ENCODE measurements around the gene UBXN6.

Gene UBXN6, protein sequence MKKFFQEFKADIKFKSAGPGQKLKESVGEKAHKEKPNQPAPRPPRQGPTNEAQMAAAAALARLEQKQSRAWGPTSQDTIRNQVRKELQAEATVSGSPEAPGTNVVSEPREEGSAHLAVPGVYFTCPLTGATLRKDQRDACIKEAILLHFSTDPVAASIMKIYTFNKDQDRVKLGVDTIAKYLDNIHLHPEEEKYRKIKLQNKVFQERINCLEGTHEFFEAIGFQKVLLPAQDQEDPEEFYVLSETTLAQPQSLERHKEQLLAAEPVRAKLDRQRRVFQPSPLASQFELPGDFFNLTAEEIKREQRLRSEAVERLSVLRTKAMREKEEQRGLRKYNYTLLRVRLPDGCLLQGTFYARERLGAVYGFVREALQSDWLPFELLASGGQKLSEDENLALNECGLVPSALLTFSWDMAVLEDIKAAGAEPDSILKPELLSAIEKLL

GRCh38 chr19:4457654-4458395, at the start of gene UBXN6:
Gene UBXN6, minus strand, starts transcription at chr19:4457794. Its CDS starts 97 bp downstream, at chr19:4457697.
- DNase-seq: peak; percentile 98

DNA sequence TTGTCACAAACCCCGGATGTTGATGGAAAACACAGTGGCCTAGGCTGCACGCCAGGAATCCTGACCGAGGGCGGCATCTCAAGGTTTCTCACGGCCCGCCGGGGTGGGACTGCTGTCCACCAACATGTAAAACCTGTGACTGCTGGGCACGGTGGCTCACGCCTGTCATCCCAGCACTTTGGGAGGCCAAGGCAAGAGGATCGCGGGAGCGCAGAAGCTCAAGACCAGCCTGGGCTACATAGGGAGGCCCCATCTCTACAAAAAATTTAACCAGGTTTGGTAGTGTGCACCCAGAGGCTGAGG, 49.5 kb upstream of the UBXN6 start:
- DNase-seq: no peak

DNA sequence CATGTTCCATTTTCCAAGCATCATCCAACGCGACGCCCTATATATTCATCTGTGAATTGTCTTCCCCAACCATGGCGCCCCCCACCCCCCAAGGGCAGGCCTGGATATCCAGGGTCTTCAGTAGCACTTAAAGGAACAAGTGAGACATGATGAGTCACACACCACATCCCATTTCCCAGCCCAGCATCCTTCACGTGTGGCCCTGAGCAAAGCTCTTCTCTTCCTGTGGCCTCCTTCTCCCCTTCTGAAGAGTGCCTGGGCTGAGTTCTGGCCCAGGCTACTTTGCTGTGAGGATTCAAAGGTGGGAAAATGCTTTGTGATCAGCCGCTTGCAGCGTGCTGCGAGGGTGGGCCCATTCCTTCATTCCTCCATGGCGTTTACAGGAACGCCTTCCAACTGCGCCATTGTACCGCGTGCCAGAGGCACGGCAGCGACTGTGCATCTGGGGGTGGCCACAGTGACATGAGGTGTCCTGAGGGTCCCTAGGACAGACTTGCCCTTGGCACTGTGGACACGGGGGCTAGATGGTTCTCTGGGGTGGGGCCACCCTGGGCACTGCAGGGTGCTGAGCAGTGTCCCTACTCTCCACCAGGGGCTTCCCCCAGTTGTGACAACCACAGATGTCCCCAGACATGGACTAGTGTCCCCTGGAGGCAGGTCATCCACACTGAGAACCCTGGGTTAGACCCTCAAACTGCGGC, 49.0 kb upstream of the UBXN6 start:
- DNase-seq: peak; percentile 76

DNA sequence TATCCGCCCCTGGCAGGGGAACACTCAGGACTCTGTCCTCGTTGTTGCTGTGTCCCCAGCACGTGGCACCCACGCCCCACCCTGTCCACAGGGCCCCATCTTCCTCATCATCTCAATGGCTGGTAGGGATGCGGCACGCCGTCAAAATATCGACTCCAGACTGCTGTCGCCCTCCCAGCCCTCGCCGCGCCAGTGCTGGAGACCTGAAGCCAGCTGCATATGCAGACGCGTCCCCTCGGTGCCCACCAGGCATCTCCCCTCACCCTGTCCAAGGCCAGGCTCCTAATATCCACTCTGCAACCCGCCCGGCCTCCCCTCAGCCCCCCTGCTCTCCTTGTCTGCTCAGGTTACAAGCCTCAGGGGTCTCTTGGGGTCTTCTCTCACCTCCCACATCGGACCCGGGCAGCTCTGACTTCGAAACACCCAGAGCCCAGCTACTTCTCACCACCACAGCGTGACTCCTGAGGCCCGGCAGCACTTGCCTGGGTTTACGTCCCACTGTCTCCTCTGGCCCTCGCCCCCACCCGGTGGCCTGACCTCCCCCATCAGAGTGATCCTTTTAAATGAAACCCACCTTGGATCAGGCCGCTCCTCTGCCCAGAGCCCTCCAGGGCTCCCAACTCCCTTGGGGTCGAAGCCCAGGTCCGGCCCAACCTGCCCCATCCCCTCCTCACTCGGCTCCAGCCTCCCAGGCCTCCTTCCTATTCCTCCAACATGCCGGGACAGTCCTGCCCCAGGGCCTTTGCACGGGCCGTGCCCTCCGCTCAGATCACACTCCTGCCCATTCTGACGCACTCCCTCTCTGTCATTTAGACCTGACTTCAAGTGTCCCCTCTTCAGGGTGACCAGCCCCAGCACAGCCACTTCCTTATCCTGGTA, 48.2 kb upstream of the UBXN6 start:
- DNase-seq: no peak

GRCh38 chr19:4504891-4505569, 47.4 kb upstream of the UBXN6 start:
- DNase-seq: no peak

DNA sequence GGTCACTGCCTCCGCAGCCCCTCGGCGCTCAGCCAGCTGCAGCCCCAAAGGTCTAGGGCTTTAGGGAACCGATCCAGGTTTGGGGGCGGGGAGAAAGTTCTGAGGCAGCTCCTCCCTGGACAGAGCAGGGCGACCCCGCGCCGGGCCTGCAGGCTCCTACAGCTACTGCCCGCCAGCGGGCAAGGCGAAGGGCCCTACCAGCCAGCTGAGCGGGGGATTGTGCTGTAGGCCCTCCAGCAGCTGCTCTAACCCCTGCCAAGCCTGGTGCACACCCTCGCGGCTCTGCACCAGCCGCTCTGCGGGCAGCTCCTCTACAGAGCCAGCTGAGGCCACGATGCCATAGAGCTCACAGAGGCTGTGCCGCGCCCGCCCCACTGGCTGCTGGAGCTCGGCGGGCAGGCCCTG, 46.7 kb upstream of the UBXN6 start:
- DNase-seq: no peak

DNA sequence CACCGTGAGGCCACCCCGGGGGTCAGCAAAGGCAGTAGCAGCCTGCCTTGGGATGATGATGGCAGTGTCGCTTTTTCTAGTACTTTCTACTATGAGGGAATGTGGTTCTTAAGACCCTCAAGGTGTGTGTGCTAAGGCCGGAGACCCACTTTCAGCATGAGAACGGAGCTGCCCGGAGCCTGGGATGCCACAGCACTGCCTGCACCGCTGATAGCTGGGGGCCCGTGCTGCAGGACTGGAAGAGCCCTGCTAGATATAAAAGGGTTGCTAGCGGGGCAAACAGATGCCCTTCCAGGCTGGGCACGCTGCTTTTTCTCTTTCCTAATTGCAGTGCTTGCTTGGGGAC, 46.2 kb upstream of the UBXN6 start:
- DNase-seq: no peak

DNA sequence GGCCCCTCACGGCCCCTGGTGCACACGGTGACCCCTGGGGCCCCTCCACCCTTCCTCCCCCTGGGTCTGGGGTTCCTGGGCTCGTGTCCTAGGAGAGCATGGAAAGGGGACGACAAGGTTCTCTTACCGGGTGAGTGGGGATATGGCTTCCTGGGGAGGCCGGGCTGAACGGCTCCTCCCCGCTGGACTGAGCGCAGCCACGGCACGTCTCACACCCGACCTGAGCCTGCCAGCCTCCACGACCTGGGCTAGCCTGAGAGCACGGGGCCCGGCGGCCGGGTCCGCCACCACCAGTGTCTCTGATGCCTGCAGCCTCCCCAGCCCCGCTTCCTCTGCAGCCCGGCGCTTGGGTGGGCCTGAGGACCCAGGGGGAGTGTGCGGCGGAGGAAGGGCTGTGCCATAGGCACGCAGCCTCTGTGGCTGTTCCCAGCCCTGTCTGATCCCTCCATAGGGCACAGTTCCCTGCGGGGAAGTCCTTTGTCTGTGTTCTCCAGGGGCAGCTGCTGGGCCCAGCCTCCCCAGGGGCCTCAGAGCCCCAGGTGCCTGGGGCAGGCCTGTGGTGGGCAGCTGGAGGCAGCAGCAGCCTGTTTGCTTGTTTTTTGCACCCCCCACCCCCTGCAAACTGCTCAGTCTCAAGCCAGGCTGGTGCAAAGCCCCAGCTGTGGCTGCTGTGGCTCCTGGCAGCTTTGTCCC, 45.7 kb upstream of the UBXN6 start:
- DNase-seq: no peak

DNA sequence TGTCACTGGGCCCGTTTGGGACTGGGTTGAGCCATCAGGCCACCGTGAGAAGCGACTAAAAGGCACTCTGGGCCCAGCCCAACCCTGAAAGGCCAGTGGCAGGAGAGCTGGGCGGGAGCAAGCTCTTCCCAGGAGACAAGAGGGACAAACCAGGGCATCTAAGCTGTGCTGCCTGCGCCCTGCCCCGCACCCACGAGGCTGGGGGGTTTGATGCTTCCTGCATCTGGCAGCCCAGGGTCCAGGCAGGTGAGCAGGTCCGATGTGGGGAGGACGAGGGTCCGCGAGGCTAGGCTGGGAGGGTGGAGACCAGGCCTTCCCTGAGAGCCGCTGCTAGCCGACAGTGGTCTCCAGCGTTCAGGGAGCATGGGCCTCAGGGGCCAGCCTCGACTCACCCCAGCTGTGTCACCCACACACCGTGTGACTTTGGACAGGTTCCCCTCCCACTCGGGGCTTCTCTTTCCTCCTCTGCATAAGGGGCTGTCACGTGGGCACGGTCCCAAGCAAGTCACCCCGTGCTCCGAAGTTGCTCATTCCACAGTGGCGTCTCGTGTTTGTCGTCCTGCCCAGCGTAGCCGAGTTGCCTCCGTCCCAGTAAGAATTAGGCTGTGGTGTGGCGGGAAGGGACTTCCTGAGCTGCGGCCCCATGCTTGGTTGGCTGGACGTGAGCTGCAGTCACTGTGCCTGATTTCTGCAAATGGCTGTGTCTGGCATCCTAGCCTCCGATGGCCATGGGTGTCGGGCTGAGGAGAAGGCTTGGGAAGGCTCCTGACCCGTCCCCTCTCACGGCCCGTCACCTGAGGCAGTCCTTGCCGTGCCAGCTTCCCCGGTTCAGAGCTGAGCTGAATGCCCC, 44.9 kb upstream of the UBXN6 start:
- DNase-seq: no peak

DNA sequence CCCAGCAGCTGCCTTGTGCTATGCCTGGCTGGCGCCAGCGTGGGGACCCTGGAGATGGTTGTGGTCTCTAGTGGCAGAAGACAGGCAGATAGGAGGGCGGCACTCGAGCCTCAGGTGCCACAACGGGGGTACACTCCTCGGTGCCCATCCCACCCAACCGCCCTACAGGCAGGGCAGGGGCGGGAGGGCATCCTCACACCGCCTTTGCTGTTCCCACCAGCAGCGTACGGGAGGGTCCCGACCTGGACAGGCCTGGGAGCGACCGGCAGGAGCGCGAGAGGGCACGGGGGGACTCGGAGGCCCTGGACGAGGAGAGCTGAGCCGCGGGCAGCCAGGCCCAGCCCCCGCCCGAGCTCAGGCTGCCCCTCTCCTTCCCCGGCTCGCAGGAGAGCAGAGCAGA, 44.1 kb upstream of the UBXN6 start:
- DNase-seq: no peak

DNA sequence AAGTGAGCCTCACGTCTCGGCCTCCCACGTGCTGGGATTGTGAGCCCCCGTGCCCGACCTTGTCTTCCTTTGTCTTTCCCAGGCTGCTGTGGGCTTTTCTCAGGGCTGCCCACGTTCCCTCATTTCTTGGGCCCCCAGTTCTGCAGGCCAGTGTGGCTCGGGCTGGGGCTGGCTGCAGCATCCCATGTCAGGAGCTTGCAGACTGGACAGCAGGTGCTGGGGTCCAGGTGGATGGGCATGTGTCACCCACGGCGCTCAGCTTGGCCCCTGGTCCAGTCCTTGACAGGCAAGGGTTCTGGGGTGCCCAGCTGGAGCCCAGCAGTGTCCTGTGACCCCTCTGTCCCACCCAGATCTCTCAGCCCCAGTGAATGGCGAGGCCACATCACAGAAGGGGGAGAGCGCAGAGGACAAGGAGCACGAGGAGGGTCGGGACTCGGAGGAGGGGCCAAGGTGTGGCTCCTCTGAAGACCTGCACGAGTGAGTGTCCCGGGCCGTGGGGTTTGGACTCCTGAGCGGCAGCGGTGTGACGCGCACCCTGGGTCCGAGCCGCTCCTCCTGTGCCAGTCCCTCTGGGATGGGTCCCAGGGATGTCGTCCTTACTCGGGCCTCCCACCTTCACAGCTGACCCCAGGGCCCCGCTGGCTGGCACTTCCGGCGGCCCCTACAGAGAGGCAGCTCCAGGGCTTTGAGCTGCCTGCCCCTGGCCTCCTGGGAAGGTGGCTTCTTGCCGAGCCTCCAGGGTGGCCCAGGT, 43.4 kb upstream of the UBXN6 start:
- no peak for DNase-seq

DNA sequence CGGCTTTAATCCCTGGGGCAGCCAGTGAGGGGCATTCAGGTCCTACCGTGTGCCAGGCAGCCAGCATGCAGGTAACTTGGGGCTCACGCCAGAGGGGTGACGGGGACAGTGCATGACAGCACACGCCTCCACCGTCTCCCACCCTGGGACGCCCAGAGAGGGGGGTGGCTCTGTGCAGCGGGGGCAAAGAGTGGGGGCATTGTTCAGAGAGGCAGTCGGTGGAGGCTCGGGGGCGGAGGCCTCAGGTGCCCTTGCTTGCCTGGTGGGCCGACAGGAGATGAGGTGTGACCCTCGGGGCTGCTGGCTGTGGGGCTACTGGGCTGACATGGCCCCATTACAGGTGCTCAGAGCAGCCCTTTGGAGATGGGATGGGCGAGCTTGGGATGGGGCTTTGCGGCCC, 42.3 kb upstream of the UBXN6 start:
- no peak for DNase-seq

- DNase-seq: no peak
Observed at GRCh38 chr19:4499318-4499717, 41.7 kb upstream of the UBXN6 start.

- no peak for DNase-seq
Observed at GRCh38 chr19:4498694-4499093, 41.1 kb upstream of the UBXN6 start.

GRCh38 chr19:4497770-4498389, 40.3 kb upstream of the UBXN6 start:
- no peak for DNase-seq

GRCh38 chr19:4496304-4496703, 38.7 kb upstream of the UBXN6 start:
- DNase-seq: no peak

DNA sequence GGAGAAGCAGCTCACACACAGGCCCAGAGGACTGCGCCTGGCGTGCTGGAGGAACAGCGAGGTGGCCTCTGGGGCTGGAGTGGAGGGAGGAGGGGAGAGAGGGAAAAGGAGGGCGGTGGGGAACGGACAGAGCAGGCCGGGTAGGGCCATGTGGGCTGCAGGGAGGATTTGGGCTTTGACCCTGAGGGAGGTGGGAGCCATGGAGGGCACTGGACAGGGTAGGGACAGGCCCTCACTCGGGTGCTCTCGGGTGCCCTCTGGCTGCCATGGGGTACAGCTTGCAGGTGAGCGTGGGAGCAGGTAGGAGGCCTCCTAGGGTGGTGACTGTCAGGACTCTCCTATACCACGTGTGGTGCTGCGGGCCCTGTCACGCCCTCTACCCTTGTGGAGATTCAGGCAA, 37.9 kb upstream of the UBXN6 start:
- DNase-seq: no peak

DNA sequence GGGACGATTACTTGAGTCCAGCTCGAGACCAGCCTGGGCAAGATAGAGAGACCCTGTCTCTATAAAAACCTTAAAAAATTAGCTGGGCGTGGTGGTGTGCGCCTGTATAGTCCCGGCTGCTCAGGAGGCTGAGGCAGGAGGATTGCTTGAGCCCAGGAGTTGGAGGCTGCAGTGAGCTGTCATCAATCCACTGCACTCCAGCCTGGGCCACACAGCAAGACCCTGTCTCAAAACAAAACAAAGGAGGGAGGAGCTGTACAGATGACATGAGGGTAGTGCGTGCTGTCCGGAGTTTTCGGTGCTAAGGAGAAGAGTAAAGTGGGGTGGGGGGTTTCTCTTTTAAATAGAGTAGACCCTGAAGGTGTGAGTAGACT, 37.1 kb upstream of the UBXN6 start:
- no peak for DNase-seq

DNA sequence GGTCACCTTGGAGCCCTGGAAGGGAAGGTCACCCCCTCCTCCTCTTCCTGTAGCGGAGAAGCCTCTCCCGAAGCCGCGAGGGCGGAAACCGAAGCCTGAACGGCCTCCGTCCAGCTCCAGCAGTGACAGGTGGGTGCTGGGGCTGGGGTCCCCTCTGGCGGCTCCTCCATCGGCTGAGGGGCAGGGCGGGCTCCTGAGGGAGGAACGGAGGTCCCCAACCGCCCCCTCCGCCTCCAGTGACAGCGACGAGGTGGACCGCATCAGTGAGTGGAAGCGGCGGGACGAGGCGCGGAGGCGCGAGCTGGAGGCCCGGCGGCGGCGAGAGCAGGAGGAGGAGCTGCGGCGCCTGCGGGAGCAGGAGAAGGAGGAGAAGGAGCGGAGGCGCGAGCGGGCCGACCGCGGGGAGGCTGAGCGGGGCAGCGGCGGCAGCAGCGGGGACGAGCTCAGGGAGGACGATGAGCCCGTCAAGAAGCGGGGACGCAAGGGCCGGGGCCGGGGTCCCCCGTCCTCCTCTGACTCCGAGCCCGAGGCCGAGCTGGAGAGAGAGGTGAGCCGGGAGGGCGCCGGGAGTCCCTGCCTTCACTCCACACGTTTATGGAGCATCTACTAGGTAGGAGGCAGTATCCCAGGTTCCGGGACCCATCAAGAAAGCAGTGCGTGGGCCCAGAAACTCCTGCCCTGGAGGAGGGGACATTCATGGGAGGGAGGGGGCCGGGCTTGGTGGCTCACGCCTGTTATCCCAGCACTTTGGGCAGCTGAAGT, 36.5 kb upstream of the UBXN6 start:
- no peak for DNase-seq

Data from EL (cell line).